Activated naive CD8-positive, alpha-beta T cell treated with anti-CD3 and anti-CD28 coated beads, Interleukin-2, amount 10 ng/mL, durations not matched to agents 7 days and 5 days (primary cell): ENCODE measurements around the gene MAB21L4. TPM values are rescaled to one million over a fixed set of nuclear protein-coding genes. Genes with fewer than 3 reads are reported as not detected.

Source experiments
- ATAC-seq: fragments of 150-1000 bp; cut with Tn5 transposase; one replicate; pipeline ENCODE4 v1.10.0; 2021; ENCODE audit warnings: low read depth, moderate library complexity
- POLR2A ChIA-PET: fragments of 350-600 bp; sonication (Branson Sonifier 250); formaldehyde crosslinking; loops from one replicate; lab custom pipeline; 2021; ENCODE audit warnings: antibody characterized with exemption; lab: Charles Lee
- DNase-seq: peaks from one replicate; pipeline ENCODE4 v3.0.0; 2021
- H3K27ac Mint-ChIP-seq: one replicate; pipeline ENCODE4 v1.8.0; 2022; ENCODE audit warnings: mild to moderate bottlenecking, mixed read lengths
- H3K27me3 Mint-ChIP-seq: one replicate; pipeline ENCODE4 v1.8.0; 2022; ENCODE audit warnings: mild to moderate bottlenecking, moderate library complexity, mixed read lengths
- H3K36me3 Mint-ChIP-seq: one replicate; pipeline ENCODE4 v1.8.0; 2021; ENCODE audit warnings: mild to moderate bottlenecking, mixed read lengths
- H3K4me1 Mint-ChIP-seq: one replicate; pipeline ENCODE4 v1.8.0; 2021; ENCODE audit warnings: mixed read lengths
- H3K4me3 Mint-ChIP-seq: one replicate; pipeline ENCODE4 v1.8.0; 2022; ENCODE audit warnings: mild to moderate bottlenecking, moderate library complexity, mixed read lengths
- H3K9me3 Mint-ChIP-seq: one replicate; pipeline ENCODE4 v1.8.0; 2021; ENCODE audit warnings: mixed read lengths
- total RNA-seq, 2 experiments: library from RNA; stranded (reverse); gene quantifications; one replicate each; pipeline ENCODE4 v1.2.3, GENCODE V29; 2021

Gene MAB21L4
- total RNA-seq, result not detected

DNA sequence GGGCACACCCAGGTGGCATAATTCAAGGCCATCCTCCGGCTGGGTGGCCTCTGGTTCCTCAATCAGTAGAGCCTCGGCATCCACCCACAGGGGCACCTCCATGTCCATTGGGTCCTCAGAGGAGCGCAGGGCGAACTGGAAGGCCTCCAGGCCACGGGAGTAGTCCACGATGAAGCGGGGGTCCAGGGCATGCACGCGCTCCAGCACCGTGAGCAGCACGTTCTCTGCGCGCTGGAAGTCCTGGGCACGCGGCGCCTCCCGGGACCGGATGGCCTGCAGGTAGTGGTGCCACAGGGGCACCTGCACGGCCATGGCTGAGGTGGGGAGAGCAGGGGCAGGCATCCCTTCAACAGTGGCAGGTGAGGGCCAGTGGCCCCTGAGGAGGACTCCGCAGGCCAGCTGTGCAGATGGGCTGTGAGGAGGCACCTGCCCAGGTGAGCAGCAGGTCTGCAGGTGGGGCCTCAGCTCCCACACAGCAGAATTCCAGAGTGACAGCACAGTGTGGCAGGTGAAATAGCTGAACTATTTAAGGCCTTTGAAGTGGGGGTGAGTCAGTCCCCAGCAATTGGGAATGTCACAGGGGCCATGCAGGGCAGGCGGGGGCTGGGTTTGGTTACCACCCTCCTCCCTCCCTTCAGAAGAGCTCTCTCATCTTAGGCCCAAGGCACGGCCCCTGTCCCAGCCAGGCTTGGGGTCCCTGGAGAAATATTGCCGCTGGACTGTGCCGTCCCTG lies at the start of gene MAB21L4:
Gene MAB21L4 (minus strand): TSS at position 501 of the 733 bp plus-strand sequence. CDS start 159 bp downstream, at position 342.
- H3K36me3 Mint-ChIP-seq, result no peaks in the 10 kb centered on the region
- H3K4me3 Mint-ChIP-seq, result no peak within 1 kb of the TSS
- DNase-seq (no peak), ATAC-seq (no peak)
- H3K27me3 Mint-ChIP-seq, result no peaks in the 10 kb centered on the region
- POLR2A ChIA-PET, result no interaction called here
- no peaks in the 10 kb centered on the region for H3K4me1 Mint-ChIP-seq
- H3K9me3 Mint-ChIP-seq, result no peaks in the 10 kb centered on the region
- H3K27ac Mint-ChIP-seq, result no peak within 1 kb of the TSS

DNA sequence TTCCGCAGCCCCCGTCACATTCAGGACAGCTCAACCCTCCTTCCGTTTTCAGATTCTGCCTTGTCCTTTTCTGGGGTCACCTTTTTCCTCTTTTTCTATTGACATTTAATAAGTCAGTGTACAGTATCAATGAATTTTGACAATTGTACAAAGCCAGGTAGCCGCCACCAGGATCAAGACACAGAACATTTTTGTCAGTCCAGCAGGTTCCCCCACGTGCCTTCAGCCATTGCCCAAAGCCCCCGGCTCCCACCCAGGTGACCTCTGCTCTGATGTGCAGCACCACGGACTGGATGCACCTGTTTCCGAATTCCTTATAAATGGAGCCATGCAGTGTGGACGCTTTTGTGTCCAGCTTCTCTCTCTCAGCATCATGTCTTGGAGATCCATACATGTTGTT lies 40.1 kb upstream of the MAB21L4 start:
- DNase-seq, result no peak

DNA sequence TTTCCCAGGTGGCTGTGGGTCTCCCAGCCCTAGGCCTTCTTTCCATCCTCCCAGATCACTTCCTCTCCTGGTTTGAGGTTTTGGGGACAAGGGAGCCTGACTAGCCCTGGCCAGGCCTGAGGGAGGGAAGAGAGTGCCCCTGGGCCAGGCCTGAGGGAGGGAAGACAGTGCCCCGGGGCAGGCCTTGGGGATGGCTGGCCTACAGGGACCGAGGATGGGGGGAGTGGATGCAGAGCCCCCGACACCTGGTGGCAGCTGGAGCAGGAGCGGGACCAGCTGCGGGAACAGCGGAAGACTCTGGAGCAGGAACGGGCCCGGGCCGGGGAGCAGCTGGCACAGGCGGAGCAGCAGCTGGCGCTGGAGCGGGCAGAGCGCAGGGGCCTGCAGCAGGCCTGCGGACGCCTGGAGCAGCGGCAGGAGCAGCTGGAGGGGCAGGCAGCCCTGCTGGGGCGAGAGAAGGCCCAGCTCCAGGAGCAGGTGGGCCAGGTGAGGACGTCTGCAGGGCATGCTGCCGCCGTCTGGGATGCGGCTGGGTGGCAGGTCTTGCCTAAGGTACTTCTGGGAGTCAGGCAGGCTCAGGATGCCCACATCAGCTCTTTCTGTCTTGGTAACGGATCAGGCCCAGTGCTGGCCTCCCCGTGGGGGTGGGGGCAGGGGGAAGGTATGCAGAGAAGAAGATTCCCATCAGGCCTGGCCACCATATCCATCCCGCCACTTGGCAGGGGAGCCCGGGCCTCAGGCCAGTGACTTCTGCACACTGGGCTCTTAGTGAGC lies 39.3 kb upstream of the MAB21L4 start:
- DNase-seq (no peak), ATAC-seq (no peak)
- Mint-ChIP-seq H3K9me3 (no peaks in the 10 kb centered on the region), H3K36me3 (no peaks in the 10 kb centered on the region), H3K27ac (no peak overlapping the region), H3K27me3 (peaks cover 12% of the 10 kb centered on the region), H3K4me1 (no peaks in the 10 kb centered on the region), H3K4me3 (no peak overlapping the region)
- POLR2A ChIA-PET, result no interaction called here

More for the DNA sequence above, 40.1 kb upstream of the MAB21L4 start:
- H3K9me3 Mint-ChIP-seq, result no peaks in the 10 kb centered on the region
- no peaks in the 10 kb centered on the region for H3K4me1 Mint-ChIP-seq
- no peak overlapping the region for H3K4me3 Mint-ChIP-seq
- H3K27me3 Mint-ChIP-seq, result peaks cover 20% of the 10 kb centered on the region
- no peak overlapping the region for H3K27ac Mint-ChIP-seq
- no peak for ATAC-seq
- POLR2A ChIA-PET, result no interaction called here
- H3K36me3 Mint-ChIP-seq, result no peaks in the 10 kb centered on the region

DNA sequence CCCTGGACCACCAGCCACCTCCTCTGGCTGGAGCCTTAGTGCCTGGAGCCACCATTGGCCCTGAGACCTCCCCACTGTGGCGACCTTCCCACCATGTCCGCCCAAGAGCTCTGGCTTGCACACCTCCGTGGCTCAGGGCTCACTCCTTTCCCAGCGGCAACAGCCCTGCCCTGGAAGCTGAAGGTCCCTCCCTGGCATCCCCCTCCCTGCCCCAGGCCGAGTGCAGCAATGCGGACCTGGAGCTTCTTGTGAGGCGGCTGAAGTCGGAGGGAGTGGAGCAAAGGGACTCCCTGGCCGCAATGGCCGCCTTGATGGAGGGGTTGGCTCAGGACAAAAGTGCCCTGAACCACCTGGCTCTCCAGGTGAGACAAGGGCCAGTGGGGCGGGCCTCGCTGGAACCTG lies 38.7 kb upstream of the MAB21L4 start:
- Mint-ChIP-seq H3K9me3 (no peaks in the 10 kb centered on the region), H3K27me3 (peaks cover 7% of the 10 kb centered on the region), H3K4me1 (no peaks in the 10 kb centered on the region), H3K4me3 (no peak overlapping the region), H3K36me3 (no peaks in the 10 kb centered on the region), H3K27ac (no peak overlapping the region)
- no peak for ATAC-seq
- POLR2A ChIA-PET, result no interaction called here
- no peak for DNase-seq

DNA sequence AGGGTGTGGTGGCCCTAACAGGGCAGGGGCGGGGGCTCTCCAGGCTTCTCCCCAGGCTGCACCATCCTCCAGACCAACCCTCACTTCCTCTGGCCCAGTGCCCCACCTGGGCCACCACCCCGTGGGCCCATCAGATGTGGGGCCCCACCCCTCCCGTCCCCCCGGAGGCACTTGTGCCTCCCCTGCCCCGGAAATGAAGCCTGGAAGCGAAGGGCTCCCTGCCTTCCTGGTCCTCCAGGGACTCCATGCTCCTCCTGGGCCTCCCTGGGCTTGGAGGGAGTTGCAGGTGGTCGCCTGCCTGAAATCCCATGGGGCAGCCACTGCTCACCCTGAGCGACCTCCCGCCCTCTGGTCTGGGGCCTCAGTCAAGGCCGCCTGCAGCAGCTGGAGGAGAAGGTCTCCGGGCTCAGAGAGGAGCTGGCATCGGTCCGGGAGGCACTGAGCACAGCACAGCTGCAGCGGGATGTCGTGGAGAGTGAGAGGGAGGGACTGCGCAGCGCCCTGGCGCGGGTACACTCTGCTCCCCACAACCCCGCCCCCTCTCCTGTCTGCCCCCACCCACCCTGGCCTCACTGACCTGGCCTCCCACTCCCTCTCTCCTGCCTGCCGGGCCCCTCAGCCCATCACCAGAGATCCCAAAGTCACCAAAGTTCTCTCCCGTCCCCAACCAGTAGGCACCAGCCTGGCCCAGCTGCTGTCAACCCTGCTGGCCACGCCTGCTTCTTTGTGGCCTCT lies 38.2 kb upstream of the MAB21L4 start:
- peaks cover 6% of the 10 kb centered on the region for H3K27me3 Mint-ChIP-seq
- H3K4me3 Mint-ChIP-seq, result no peak overlapping the region
- no peaks in the 10 kb centered on the region for H3K9me3 Mint-ChIP-seq
- POLR2A ChIA-PET, result no interaction called here
- no peak overlapping the region for H3K27ac Mint-ChIP-seq
- H3K4me1 Mint-ChIP-seq, result no peaks in the 10 kb centered on the region
- DNase-seq, result no peak
- no peak for ATAC-seq
- H3K36me3 Mint-ChIP-seq, result no peaks in the 10 kb centered on the region

DNA sequence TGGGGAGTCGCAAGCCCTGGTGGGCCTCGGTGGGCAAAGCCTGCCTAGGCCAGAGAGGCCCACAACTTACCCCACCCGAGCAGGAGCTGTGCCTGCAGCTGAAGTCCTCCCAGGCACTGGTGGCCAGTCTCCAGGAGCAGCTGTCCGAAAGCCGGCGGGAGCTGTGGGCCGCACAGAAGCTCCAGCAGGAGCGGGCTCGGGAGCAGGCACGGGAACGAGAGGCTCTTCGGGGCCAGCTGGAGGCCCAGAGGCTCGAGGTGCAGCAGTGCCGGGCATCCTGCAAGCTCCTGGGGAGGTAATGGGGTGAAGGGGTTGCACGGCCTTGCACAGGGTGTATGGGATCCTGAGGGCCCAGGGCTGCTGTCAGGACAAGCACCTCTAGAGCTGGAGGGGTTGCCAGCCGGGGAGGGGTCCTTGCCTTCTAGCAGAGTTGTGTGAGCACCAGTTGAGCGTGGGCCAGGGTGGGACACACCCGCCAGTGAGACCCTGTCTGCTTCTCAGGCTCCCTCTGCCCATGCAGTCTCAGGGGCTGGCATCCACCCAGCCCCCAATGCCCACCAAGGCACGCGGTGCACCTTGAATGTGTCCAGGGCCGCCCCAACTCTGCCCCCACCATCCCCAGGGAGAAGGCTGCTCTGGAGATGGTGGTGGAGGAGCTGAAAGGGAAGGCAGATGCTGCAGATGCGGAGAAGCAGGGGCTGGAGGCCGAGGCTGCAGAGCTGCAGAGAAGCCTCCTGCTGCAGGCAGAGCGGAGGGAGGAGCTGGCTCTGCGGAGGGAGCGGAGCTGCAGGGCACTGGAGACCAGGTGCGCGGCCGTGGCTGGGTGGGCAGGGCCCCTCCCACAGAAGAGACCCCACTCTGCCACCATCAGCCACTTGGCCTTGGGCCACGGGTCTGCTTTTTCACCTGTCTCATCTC lies 37.4 kb upstream of the MAB21L4 start:
- Mint-ChIP-seq H3K4me1 (no peaks in the 10 kb centered on the region), H3K36me3 (no peaks in the 10 kb centered on the region), H3K4me3 (no peak overlapping the region), H3K27me3 (peaks cover 2% of the 10 kb centered on the region), H3K9me3 (no peaks in the 10 kb centered on the region), H3K27ac (no peak overlapping the region)
- ATAC-seq (no peak), DNase-seq (peak; percentile 27)
- POLR2A ChIA-PET, result no interaction called here

DNA sequence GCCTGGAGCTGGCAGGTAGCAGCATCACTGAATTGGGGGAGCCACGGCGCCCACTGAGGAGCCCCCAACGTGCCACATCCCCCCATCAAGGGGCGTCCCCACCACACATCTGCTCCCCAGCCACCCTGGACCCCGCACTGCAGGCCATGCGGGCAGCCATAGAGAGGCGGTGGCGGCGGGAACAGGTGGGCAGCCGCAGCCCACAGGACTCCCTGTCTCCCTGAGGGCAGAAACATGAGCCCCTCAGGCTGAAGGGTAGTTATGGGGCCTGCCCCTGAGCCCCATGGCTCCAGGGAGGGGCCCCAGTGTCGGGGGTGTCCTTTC lies 36.7 kb upstream of the MAB21L4 start:
- Mint-ChIP-seq H3K36me3 (no peaks in the 10 kb centered on the region), H3K4me1 (no peaks in the 10 kb centered on the region), H3K4me3 (no peak overlapping the region), H3K9me3 (no peaks in the 10 kb centered on the region), H3K27me3 (no peaks in the 10 kb centered on the region), H3K27ac (no peak overlapping the region)
- DNase-seq (no peak), ATAC-seq (no peak)
- POLR2A ChIA-PET, result no interaction called here

DNA sequence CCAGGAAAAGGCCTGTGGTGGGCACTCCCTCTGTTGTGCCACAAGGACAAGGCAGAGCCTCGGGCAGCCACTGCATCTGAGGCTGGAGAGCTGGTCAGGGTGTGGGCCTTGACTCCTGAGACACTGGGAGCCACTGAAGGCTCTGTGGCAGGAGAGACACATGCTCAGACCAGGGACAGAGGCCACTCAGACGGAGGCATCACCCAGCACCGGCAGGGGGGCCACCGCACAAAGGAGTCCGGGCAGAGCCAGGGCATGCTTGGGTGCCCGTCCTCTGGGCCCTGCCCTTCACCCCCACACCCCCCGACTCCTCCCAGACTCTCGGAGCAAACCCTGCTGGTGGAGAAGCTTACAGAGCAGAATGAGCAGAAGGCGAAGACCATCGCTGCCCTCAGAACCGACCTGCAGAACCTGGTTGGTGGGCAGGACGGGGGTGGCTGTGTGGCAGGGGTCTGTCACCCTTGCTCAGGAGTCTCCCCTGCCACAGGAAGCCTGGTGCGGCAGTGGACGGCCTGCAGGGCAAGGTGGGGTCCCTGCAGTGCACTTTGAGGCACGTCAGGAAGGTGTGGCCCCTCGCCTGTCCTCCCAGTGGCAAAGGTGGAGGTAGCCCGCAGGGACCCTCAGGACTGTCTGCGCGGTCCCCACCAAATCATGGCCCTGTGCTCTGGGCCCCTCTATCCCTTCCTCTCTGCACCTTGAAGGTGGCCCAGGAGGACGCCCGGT lies 36.2 kb upstream of the MAB21L4 start:
- Mint-ChIP-seq H3K27me3 (no peaks in the 10 kb centered on the region), H3K36me3 (no peaks in the 10 kb centered on the region), H3K27ac (no peak overlapping the region), H3K4me3 (no peak overlapping the region), H3K9me3 (no peaks in the 10 kb centered on the region), H3K4me1 (no peaks in the 10 kb centered on the region)
- no peak for DNase-seq
- POLR2A ChIA-PET, result no interaction called here
- ATAC-seq, result no peak

DNA sequence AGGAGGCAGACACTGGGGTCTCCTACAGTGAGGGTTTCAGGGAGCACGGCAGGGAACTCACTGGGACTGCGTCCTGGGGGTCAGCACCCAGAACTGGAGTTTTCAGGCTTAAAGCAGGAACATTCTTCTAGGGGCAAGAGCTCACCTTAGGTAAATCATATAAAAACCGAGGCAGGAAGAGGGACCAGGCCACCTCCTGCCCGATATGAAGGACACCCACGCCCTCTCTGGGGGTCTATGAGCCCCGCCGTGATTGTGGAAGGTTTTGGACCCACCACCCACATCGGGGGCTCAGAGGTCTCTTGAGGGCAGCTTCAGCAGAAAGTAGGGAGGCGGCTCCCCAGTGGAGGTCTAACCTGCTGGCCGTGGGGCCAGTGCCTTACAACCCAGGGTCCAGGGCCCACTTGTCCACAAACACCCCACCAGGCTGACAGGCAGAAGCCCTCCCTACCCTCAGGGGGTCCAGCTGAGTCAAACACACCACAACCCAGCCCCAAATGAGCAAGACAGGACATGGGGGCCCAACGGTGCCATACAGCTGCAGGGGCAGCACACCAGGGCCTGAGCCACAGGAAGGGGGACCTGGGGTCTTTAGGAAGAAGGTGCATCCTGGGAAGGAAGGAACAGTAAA lies 35.5 kb upstream of the MAB21L4 start:
- no peak overlapping the region for H3K27ac Mint-ChIP-seq
- no peak for DNase-seq
- no peaks in the 10 kb centered on the region for H3K36me3 Mint-ChIP-seq
- no peaks in the 10 kb centered on the region for H3K27me3 Mint-ChIP-seq
- no peak for ATAC-seq
- POLR2A ChIA-PET, result no interaction called here
- H3K4me3 Mint-ChIP-seq, result no peak overlapping the region
- H3K9me3 Mint-ChIP-seq, result no peaks in the 10 kb centered on the region
- no peaks in the 10 kb centered on the region for H3K4me1 Mint-ChIP-seq

DNA sequence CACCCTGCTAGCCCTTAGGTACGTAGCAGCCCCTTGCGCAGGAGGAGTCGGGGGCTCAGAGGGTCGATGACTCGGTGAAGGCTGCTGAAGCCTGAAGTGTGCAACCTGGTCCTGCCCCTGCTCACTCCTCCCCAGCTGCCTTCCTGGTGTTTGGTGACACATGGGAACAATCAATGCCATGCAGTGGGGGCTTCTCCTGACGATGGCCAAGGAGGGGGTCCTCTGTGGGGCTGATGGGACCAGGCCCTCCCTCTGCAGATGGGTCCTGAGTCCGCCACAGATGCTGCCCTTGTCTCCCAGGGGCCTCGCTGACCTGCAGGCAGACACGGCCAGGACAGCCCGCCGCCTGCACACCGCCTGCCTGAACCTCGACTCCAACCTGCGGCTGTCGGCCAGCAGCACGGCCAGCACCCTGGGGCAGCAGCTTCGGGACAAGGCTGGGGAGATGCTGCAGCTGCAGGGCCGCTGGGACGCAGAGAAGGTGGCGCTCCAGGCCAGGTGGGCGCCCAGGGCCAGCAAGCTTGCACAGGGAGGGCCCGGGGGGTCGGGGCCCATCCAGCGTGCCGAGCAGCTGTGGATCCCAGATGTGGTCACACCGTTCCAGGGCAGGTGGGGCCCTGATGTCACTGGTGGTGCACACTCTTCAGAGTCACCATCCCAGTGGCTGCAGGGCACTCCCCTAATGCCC lies 34.8 kb upstream of the MAB21L4 start:
- H3K4me3 Mint-ChIP-seq, result no peak overlapping the region
- no peaks in the 10 kb centered on the region for H3K9me3 Mint-ChIP-seq
- ATAC-seq (no peak), DNase-seq (no peak)
- H3K27ac Mint-ChIP-seq, result no peak overlapping the region
- no peaks in the 10 kb centered on the region for H3K36me3 Mint-ChIP-seq
- POLR2A ChIA-PET, result no interaction called here
- H3K27me3 Mint-ChIP-seq, result no peaks in the 10 kb centered on the region
- no peaks in the 10 kb centered on the region for H3K4me1 Mint-ChIP-seq

DNA sequence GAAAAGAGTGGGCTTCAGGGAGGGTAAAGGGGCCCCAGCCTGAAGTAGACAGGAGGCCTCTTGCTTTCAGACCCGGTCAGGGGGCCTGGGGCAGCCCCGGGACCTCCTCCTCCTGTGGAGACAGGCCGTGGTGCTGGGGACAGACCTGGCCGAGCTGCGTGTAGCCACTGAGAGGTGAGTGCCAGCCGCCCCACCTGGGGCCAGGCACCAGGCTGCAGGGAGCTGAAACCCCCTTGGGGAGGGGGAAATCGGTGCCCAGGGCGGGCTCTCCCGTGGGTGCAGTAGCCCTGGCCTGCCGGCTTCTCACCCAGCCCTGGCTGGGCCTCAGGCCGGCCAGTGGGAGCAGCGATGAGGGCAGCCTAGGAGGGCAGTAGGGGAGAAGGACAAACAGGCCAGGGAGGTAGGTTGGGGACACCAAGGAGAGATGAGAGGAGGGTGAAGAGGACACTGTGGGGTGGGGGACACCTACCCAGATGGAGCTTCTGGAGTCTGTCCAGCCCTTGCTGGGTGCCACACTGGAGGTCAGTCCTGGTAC lies 34.2 kb upstream of the MAB21L4 start:
- no peak for ATAC-seq
- no peaks in the 10 kb centered on the region for H3K36me3 Mint-ChIP-seq
- H3K27ac Mint-ChIP-seq, result no peak overlapping the region
- H3K9me3 Mint-ChIP-seq, result no peaks in the 10 kb centered on the region
- H3K4me1 Mint-ChIP-seq, result no peaks in the 10 kb centered on the region
- no peak overlapping the region for H3K4me3 Mint-ChIP-seq
- POLR2A ChIA-PET, result no interaction called here
- H3K27me3 Mint-ChIP-seq, result no peaks in the 10 kb centered on the region
- no peak for DNase-seq
